HEK293 (cell line): ENCODE data around the gene PHACTR1.
A peak's percentile ranks its signal among the peaks of the same experiment; 100 is the strongest.

Experiments
- CTCF ChIA-PET: fragments of 350-600 bp; formaldehyde crosslinking; extraction: SDS; loops from one replicate; lab custom pipeline; 2021; ENCODE audit warnings: antibody characterized with exemption; lab: Yijun Ruan, JAX
- POLR2A ChIA-PET: fragments of 300-600 bp; formaldehyde crosslinking; extraction: SDS; loops from one replicate; lab custom pipeline; 2020; ENCODE audit warnings: antibody characterized with exemption, inconsistent platforms; lab: Yijun Ruan, JAX
- H3K27ac ChIP-seq: fragments of 200-500 bp; sonication (Bioruptor generic); 2 replicates; pipeline ENCODE4 v1.5.1; 2014; ENCODE audit warnings: low read depth, low read length, control low read depth, inconsistent platforms; ENCODE audit errors: extremely low read depth
- H3K36me3 ChIP-seq, 2 experiments: fragments of 200-500 bp in 1 of 2; sonication (Bioruptor generic) in 1 of 2; 1 replicate in 1 of 2; 2 replicates in 1 of 2; pipeline ENCODE4 v1.5.1; 2014 to 2017; ENCODE audit warnings: inconsistent platforms in 2 of 2, low read length in 2 of 2; ENCODE audit not compliant: control insufficient read depth in 2 of 2, insufficient read depth in 1 of 2
- H3K4me1 ChIP-seq: fragments of 200-500 bp; sonication (Bioruptor generic); 2 replicates; pipeline ENCODE4 v1.5.1; 2014; ENCODE audit warnings: mild to moderate bottlenecking, low read length, inconsistent platforms; ENCODE audit not compliant: control insufficient read depth, insufficient read depth
- H3K4me3 ChIP-seq: 2 replicates; pipeline ENCODE4 v1.5.1; 2011; ENCODE audit warnings: low read depth, mild to moderate bottlenecking, control low read depth, low read length, moderate library complexity
- H3K9me3 ChIP-seq: fragments of 200-500 bp; sonication (Bioruptor generic); 2 replicates; pipeline ENCODE4 v1.5.1; 2014; ENCODE audit warnings: low read depth, low read length, inconsistent platforms; ENCODE audit not compliant: control insufficient read depth, insufficient read depth
- PRDM1 ChIP-seq: fragments of 450-650 bp; formaldehyde crosslinking; IDR thresholded peaks from 2 replicates; pipeline ENCODE4; 2016; ENCODE audit warnings: missing biosample characterization, missing genetic modification characterization
- RBAK ChIP-seq: fragments of 450-650 bp; formaldehyde crosslinking; IDR thresholded peaks from 2 replicates; pipeline ENCODE4 v1.5.1; 2016; ENCODE audit warnings: missing biosample characterization, missing genetic modification characterization
- SCRT2 ChIP-seq: fragments of 450-650 bp; formaldehyde crosslinking; IDR thresholded peaks from 2 replicates; pipeline ENCODE4 v1.5.1; 2016; ENCODE audit warnings: missing biosample characterization, missing genetic modification characterization
- ZBTB20 ChIP-seq: fragments of 450-650 bp; formaldehyde crosslinking; IDR thresholded peaks from 2 replicates; pipeline ENCODE4 v1.5.1; 2016; ENCODE audit warnings: missing biosample characterization, missing genetic modification characterization
- ZNF140 ChIP-seq: fragments of 450-650 bp; formaldehyde crosslinking; IDR thresholded peaks from 2 replicates; pipeline ENCODE4 v1.5.1; 2016; ENCODE audit warnings: missing biosample characterization, missing genetic modification characterization
- ZNF146 ChIP-seq: fragments of 450-650 bp; formaldehyde crosslinking; IDR thresholded peaks from 2 replicates; pipeline ENCODE4 v1.5.1; 2016; ENCODE audit warnings: missing biosample characterization, missing genetic modification characterization
- ZNF16 ChIP-seq: fragments of 450-650 bp; formaldehyde crosslinking; IDR thresholded peaks from 2 replicates; pipeline ENCODE4 v1.5.1; 2016; ENCODE audit warnings: low read depth, missing biosample characterization, missing genetic modification characterization
- ZNF23 ChIP-seq: fragments of 450-650 bp; formaldehyde crosslinking; IDR thresholded peaks from 2 replicates; pipeline ENCODE4 v1.5.1; 2016; ENCODE audit warnings: missing biosample characterization, missing genetic modification characterization, borderline replicate concordance
- ZNF239 ChIP-seq: fragments of 450-650 bp; formaldehyde crosslinking; IDR thresholded peaks from 2 replicates; pipeline ENCODE4 v1.5.1; 2016; ENCODE audit warnings: missing biosample characterization, missing genetic modification characterization
- ZNF416 ChIP-seq: fragments of 450-650 bp; formaldehyde crosslinking; IDR thresholded peaks from 2 replicates; pipeline ENCODE4 v1.5.1; 2016; ENCODE audit warnings: missing biosample characterization, missing genetic modification characterization
- ZNF510 ChIP-seq: fragments of 450-650 bp; formaldehyde crosslinking; IDR thresholded peaks from 2 replicates; pipeline ENCODE4 v1.5.1; 2018; ENCODE audit warnings: mild to moderate bottlenecking, missing genetic modification characterization, missing biosample characterization; ENCODE audit not compliant: insufficient replicate concordance
- ZNF677 ChIP-seq: fragments of 450-650 bp; IDR thresholded peaks from 2 replicates; pipeline ENCODE4 v1.5.0; 2018; ENCODE audit warnings: missing biosample characterization, mild to moderate bottlenecking, missing genetic modification characterization, moderate library complexity
- ZNF76 ChIP-seq: fragments of 450-650 bp; formaldehyde crosslinking; IDR thresholded peaks from 2 replicates; pipeline ENCODE4; 2016; ENCODE audit warnings: low read depth, missing biosample characterization, missing genetic modification characterization, borderline replicate concordance
- ZNF777 ChIP-seq: fragments of 450-650 bp; formaldehyde crosslinking; IDR thresholded peaks from 2 replicates; pipeline ENCODE4 v1.5.1; 2017; ENCODE audit warnings: missing biosample characterization, missing genetic modification characterization, borderline replicate concordance
- TF ChIP-seq, protein P1 (sequence below): fragments of 450-650 bp; formaldehyde crosslinking; IDR thresholded peaks from 2 replicates; pipeline ENCODE4 v1.5.1; 2017; ENCODE audit warnings: missing biosample characterization, missing genetic modification characterization
- TF ChIP-seq, protein P2 (sequence below): fragments of 450-650 bp; IDR thresholded peaks from 2 replicates; pipeline ENCODE4 v1.5.1; 2018; ENCODE audit warnings: missing biosample characterization, missing genetic modification characterization
- TF ChIP-seq, protein P3 (sequence below): fragments of 450-650 bp; IDR thresholded peaks from 2 replicates; pipeline ENCODE4 v1.5.1; 2018; ENCODE audit warnings: missing biosample characterization, mild to moderate bottlenecking, missing genetic modification characterization
- TF ChIP-seq, protein P4 (sequence below): fragments of 450-650 bp; formaldehyde crosslinking; IDR thresholded peaks from 2 replicates; pipeline ENCODE4 v1.5.1; 2016; ENCODE audit warnings: missing biosample characterization, missing genetic modification characterization

Gene PHACTR1

DNA sequence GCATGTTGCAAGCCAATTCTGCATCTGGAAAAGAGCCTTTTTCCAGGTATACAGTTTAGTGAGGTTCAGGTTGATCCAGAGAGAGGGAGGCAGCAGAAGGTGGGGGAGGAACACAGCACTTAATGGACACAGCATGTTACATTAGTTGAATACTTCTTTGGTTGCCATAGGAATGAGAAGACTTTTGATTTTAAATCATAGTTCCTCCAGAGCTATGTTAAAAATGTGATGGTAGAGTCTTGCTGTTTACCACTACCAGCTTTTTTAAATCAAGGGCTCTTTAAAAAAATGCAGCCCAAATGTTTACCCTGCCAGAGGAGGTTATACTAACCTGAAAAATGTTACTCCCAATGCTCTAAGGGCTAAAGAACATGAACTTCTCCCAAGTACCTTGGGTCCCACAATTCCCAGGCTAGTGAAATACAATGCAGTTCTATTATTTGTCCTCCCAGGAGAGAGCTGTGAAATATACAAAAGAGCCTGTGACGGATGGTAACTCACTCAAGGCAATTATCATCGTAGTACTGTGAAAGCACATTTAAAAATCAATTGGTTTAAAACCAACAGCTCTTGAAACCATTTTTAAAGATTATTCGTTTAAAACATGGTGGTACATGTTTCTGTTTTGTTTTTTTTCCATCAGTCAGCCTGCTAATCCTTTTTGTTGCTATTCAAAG, 6.9 kb upstream of the PHACTR1 start (continued):
- TF ChIP-seq, protein P1, sequence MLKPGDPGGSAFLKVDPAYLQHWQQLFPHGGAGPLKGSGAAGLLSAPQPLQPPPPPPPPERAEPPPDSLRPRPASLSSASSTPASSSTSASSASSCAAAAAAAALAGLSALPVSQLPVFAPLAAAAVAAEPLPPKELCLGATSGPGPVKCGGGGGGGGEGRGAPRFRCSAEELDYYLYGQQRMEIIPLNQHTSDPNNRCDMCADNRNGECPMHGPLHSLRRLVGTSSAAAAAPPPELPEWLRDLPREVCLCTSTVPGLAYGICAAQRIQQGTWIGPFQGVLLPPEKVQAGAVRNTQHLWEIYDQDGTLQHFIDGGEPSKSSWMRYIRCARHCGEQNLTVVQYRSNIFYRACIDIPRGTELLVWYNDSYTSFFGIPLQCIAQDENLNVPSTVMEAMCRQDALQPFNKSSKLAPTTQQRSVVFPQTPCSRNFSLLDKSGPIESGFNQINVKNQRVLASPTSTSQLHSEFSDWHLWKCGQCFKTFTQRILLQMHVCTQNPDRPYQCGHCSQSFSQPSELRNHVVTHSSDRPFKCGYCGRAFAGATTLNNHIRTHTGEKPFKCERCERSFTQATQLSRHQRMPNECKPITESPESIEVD (tag by site-specific recombination), result no peak

- no peaks in the 10 kb centered on the region for H3K9me3 ChIP-seq
- H3K4me1 ChIP-seq, result no peaks in the 10 kb centered on the region
- no peaks in the 10 kb centered on the region for H3K36me3 ChIP-seq
- H3K4me3 ChIP-seq, result no peak overlapping the region
- H3K27ac ChIP-seq, result no peak overlapping the region
- ChIA-PET CTCF (interaction anchor here (1.4 kb wide), 1 partner anchor 133 kb away, joined by 3 read pairs; no protein-coding TSS in a partner anchor), POLR2A (no interaction called here)
- TF ChIP-seq ZBTB20 (tag by site-specific recombination) (no peak), ZNF777 (no peak), ZNF16 (tag by site-specific recombination) (no peak), ZNF239 (tag by site-specific recombination) (no peak), ZNF140 (no peak)
- TF ChIP-seq, protein P2, sequence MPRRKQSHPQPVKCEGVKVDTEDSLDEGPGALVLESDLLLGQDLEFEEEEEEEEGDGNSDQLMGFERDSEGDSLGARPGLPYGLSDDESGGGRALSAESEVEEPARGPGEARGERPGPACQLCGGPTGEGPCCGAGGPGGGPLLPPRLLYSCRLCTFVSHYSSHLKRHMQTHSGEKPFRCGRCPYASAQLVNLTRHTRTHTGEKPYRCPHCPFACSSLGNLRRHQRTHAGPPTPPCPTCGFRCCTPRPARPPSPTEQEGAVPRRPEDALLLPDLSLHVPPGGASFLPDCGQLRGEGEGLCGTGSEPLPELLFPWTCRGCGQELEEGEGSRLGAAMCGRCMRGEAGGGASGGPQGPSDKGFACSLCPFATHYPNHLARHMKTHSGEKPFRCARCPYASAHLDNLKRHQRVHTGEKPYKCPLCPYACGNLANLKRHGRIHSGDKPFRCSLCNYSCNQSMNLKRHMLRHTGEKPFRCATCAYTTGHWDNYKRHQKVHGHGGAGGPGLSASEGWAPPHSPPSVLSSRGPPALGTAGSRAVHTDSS (tag by site-specific recombination), result no peak
Observed at GRCh38 chr6:12710921-12711320, 5.6 kb upstream of the PHACTR1 start.

DNA sequence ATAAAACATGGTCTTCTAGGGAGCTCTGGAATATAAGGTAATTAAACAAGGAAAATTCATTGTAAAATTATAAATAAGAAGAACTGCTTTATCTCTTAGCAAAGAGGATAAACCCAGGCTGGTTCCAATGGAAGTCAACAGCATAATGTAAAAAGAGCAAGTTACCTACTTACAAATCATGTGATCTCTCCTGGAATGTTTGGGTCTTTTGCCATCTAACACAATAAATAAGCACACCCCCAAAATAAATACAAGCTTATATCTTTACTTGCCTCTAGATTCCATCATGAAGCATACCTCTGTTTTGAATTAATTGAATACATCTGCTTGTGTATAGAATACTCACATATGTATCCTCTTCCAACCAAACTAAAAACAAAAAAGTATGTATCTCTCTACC, 2.5 kb upstream of the PHACTR1 start:
- Histone ChIP-seq H3K4me1 (peaks cover 6% of the 10 kb centered on the region; the same call in 1 of the 2 replicates), H3K9me3 (no peaks in the 10 kb centered on the region), H3K36me3 (no peaks in the 10 kb centered on the region), H3K27ac (no peak overlapping the region), H3K4me3 (no peak overlapping the region)
- TF ChIP-seq, protein P2 (tag by site-specific recombination), result no peak
- TF ChIP-seq ZNF23 (tag by site-specific recombination), result no peak
- ChIA-PET CTCF (interaction anchor here (1.3 kb wide), 1 partner anchor 19 kb away, joined by 3 read pairs; no protein-coding TSS in a partner anchor), POLR2A (no interaction called here)

- Histone ChIP-seq H3K9me3 (no peaks in the 10 kb centered on the region), H3K36me3 (no peaks in the 10 kb centered on the region), H3K4me1 (peaks cover 6% of the 10 kb centered on the region; the same call in 1 of the 2 replicates), H3K27ac (no peak overlapping the region), H3K4me3 (no peak overlapping the region)
- ChIA-PET CTCF (interaction anchor here (0.7 kb wide), 1 partner anchor 211 kb away, joined by 3 read pairs; no protein-coding TSS in a partner anchor), POLR2A (no interaction called here)
- TF ChIP-seq, protein P2 (tag by site-specific recombination), result no peak
- TF ChIP-seq ZNF146 (tag by site-specific recombination) (no peak), RBAK (tag by site-specific recombination) (no peak), ZNF76 (tag by site-specific recombination) (no peak), ZNF510 (tag by site-specific recombination) (no peak), PRDM1 (tag by site-specific recombination) (0 out of 2 replicates have a peak, but pooled peaks have one; percentile 20), ZNF416 (tag by site-specific recombination) (no peak), SCRT2 (tag by site-specific recombination) (peak; percentile 68), ZBTB20 (tag by site-specific recombination) (no peak), ZNF677 (tag by site-specific recombination) (no peak)
- TF ChIP-seq, protein P3, sequence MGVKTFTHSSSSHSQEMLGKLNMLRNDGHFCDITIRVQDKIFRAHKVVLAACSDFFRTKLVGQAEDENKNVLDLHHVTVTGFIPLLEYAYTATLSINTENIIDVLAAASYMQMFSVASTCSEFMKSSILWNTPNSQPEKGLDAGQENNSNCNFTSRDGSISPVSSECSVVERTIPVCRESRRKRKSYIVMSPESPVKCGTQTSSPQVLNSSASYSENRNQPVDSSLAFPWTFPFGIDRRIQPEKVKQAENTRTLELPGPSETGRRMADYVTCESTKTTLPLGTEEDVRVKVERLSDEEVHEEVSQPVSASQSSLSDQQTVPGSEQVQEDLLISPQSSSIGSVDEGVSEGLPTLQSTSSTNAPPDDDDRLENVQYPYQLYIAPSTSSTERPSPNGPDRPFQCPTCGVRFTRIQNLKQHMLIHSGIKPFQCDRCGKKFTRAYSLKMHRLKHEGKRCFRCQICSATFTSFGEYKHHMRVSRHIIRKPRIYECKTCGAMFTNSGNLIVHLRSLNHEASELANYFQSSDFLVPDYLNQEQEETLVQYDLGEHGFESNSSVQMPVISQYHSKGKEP (tag by site-specific recombination), result no peak
- TF ChIP-seq, protein P4, sequence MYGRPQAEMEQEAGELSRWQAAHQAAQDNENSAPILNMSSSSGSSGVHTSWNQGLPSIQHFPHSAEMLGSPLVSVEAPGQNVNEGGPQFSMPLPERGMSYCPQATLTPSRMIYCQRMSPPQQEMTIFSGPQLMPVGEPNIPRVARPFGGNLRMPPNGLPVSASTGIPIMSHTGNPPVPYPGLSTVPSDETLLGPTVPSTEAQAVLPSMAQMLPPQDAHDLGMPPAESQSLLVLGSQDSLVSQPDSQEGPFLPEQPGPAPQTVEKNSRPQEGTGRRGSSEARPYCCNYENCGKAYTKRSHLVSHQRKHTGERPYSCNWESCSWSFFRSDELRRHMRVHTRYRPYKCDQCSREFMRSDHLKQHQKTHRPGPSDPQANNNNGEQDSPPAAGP (tag by site-specific recombination), result no peak
Observed at GRCh38 chr6:12715437-12715836, 1.1 kb upstream of the PHACTR1 start.
